SK-N-MC (cell line): ENCODE results near the gene SULT2B1.
"Not testable (repeated sequence)": the region's sequence is repeated elsewhere in the genome, so short reads cannot be mapped to it uniquely, and the experiment has no call there.

Experiments used
- DNase-seq: peaks from one replicate; pipeline ENCODE4 v3.0.0-alpha.2; 2011; ENCODE audit warnings: low read depth, low spot score
- H3K27ac ChIP-seq: fragments of 200-600 bp; sonication (generic); 2 replicates; pipeline ENCODE4 v1.5.1; 2016; ENCODE audit warnings: mixed run types
- H3K36me3 ChIP-seq: fragments of 200-600 bp; sonication (generic); 2 replicates; pipeline ENCODE4 v1.6.1; 2017; ENCODE audit warnings: antibody characterized with exemption, low read length, mixed read lengths; ENCODE audit not compliant: insufficient read depth
- H3K4me3 ChIP-seq: fragments of 200-600 bp; sonication (generic); 2 replicates; pipeline ENCODE4 v1.5.1; 2016
- H3K9ac ChIP-seq: fragments of 200-600 bp; sonication (generic); 2 replicates; pipeline ENCODE4 v1.8.0; 2017; ENCODE audit warnings: mixed run types, mixed read lengths; ENCODE audit not compliant: insufficient read length
- H3K9me3 ChIP-seq: fragments of 200-600 bp; sonication (generic); 2 replicates; pipeline ENCODE4 v1.6.1; 2017; ENCODE audit warnings: low read depth, mild to moderate bottlenecking, antibody characterized with exemption, low read length, moderate library complexity, mixed read lengths
- EZH2 ChIP-seq: fragments of 200-600 bp; sonication (generic); IDR thresholded peaks from one replicate; pipeline ENCODE4 v1.6.1; 2017; ENCODE audit warnings: antibody characterized with exemption
- FOXP2 ChIP-seq: optimal IDR thresholded peaks from 2 replicates; pipeline ENCODE3; 2011; ENCODE audit warnings: mild to moderate bottlenecking, moderate library complexity; ENCODE audit not compliant: insufficient read depth; ENCODE audit errors: extremely low read length, control extremely low read depth
- POLR2AphosphoS5 ChIP-seq: IDR thresholded peaks from 2 replicates; pipeline ENCODE4 v1.6.1; 2012; ENCODE audit warnings: mild to moderate bottlenecking, low read depth, low read length, borderline replicate concordance

The SULT2B1 gene

DNA sequence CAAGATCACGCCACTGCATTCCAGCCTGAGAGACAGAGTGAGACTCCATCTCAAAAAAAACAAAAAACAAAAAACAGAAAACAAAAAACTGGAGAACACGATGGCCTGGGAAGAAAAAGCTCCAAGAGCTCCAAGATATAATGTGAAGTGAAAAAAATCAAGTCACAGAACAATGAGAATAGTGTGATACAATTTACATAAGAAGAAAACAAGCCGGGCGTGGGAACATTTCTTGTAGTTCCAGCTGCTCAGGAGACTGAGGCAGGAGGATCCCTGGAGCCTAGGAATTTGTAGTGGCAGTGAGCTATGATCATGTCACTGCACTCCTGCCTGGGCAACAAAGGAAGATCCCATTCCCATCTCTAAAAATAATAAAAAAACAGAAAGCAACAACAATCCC, 31.8 kb upstream of the SULT2B1 start:
- 0 out of 2 replicates have a peak, but pooled peaks cover 3% of the 10 kb centered on the region for H3K9me3 ChIP-seq
- no peak overlapping the region for H3K9ac ChIP-seq
- H3K27ac ChIP-seq = no peak overlapping the region
- H3K4me3 ChIP-seq = no peak overlapping the region
- TF ChIP-seq EZH2 = no peak
- no peak for TF ChIP-seq POLR2AphosphoS5
- no peak for TF ChIP-seq FOXP2
- H3K36me3 ChIP-seq = no peaks in the 10 kb centered on the region
- DNase-seq = no peak

- H3K9ac ChIP-seq = no peak overlapping the region
- TF ChIP-seq EZH2 (no peak), POLR2AphosphoS5 (no peak), FOXP2 (no peak)
- no peaks in the 10 kb centered on the region for H3K36me3 ChIP-seq
- H3K4me3 ChIP-seq = no peak overlapping the region
- no peak for DNase-seq
- H3K9me3 ChIP-seq = peaks cover 6% of the 10 kb centered on the region; the same call in 1 of the 2 replicates
- H3K27ac ChIP-seq = no peak overlapping the region
Measured at GRCh38 chr19:48524221-48524620, 27.8 kb upstream of the SULT2B1 start.

DNA sequence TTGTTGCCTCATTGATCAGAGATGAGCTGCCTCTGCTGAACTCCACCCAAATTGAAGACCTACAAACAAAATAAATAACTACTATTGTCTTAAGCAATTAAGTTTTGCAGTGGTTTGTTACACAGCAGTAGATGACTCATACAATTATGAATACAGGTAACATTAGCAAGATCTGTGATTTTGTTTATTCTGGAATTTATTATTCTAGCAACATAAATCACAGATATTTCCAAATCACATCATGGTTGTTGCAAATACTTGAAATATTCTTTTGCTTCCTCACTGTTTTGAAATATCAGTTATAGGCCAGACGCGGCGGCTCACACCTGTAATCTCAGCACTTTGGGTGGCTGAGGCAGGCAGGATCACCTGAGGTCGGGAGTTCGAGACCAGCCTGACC, 27.2 kb upstream of the SULT2B1 start:
- peaks cover 6% of the 10 kb centered on the region; the same call in 1 of the 2 replicates for H3K9me3 ChIP-seq
- no peak overlapping the region for H3K4me3 ChIP-seq
- H3K9ac ChIP-seq = no peak overlapping the region
- H3K27ac ChIP-seq = no peak overlapping the region
- TF ChIP-seq FOXP2 = no peak
- no peak for TF ChIP-seq EZH2
- TF ChIP-seq POLR2AphosphoS5 = no peak
- DNase-seq = no peak
- no peaks in the 10 kb centered on the region for H3K36me3 ChIP-seq

- Histone ChIP-seq H3K4me3 (no peak overlapping the region), H3K36me3 (no peaks in the 10 kb centered on the region), H3K27ac (no peak overlapping the region), H3K9ac (no peak overlapping the region), H3K9me3 (peaks cover 5% of the 10 kb centered on the region; the same call in 1 of the 2 replicates)
- DNase-seq = no peak
- TF ChIP-seq EZH2 (no peak), FOXP2 (no peak), POLR2AphosphoS5 (no peak)
Measured at GRCh38 chr19:48529156-48529555, 22.8 kb upstream of the SULT2B1 start.

- no peak for DNase-seq
- TF ChIP-seq EZH2 = no peak
- no peak for TF ChIP-seq FOXP2
- no peak for TF ChIP-seq POLR2AphosphoS5
- Histone ChIP-seq H3K4me3 (no peak overlapping the region), H3K9me3 (peaks cover 3% of the 10 kb centered on the region; the same call in 1 of the 2 replicates), H3K9ac (no peak overlapping the region), H3K36me3 (no peaks in the 10 kb centered on the region), H3K27ac (no peak overlapping the region)
Measured at GRCh38 chr19:48530066-48530720, 21.8 kb upstream of the SULT2B1 start.

- Histone ChIP-seq H3K4me3 (no peak overlapping the region), H3K9me3 (peaks cover 3% of the 10 kb centered on the region; the same call in 1 of the 2 replicates), H3K36me3 (no peaks in the 10 kb centered on the region), H3K27ac (no peak overlapping the region), H3K9ac (no peak overlapping the region)
- TF ChIP-seq FOXP2 = no peak
- TF ChIP-seq EZH2 = no peak
- no peak for TF ChIP-seq POLR2AphosphoS5
- no peak for DNase-seq
Measured at GRCh38 chr19:48530770-48531169, 21.2 kb upstream of the SULT2B1 start.

DNA sequence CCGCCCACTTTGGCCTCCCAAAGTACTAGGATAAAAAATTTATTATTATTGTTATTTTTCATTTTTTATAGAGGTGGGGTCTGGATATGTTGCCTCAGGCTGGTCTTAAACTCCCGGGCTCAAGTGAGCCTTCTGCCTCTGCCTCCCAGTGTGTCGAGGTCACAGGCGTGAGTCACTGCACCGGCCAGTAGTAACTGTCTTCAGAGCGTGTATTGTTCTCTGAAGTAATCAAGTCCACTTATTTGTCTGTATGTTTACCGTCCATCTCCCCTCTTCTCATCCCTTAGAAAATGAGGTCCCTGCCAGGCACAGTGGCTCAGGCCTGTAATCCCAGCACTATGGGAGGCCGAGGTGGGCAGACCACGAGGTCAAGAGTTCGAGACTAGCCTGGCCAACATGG, 18.2 kb upstream of the SULT2B1 start:
- DNase-seq = no peak
- no peaks in the 10 kb centered on the region for H3K9me3 ChIP-seq
- no peaks in the 10 kb centered on the region for H3K36me3 ChIP-seq
- H3K27ac ChIP-seq = no peak overlapping the region
- no peak for TF ChIP-seq EZH2
- TF ChIP-seq POLR2AphosphoS5 = no peak
- TF ChIP-seq FOXP2 = no peak
- no peak overlapping the region for H3K9ac ChIP-seq
- H3K4me3 ChIP-seq = no peak overlapping the region

DNA sequence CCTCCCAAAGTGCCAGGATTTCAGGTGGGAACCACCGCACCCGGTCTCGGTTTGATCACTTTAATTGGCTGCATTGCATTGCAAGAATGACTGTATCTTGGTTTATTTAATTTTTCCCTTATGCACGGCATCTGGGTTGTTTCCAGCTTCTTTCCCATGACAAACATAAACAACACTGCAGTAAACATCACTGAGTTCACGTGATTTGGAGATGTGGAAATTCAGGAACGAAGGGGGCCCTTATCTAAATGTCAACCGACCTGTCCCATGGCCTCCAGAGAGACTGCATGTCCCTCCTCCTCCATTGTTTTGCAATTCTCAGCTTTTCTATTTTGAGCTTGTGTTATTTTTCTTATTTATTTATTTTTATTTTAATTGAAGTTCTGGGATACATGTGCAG, 14.4 kb upstream of the SULT2B1 start:
- Histone ChIP-seq H3K4me3 (no peak overlapping the region), H3K9me3 (no peaks in the 10 kb centered on the region), H3K36me3 (no peaks in the 10 kb centered on the region), H3K9ac (no peak overlapping the region), H3K27ac (no peak overlapping the region)
- DNase-seq = no peak
- TF ChIP-seq POLR2AphosphoS5 (no peak), FOXP2 (no peak), EZH2 (no peak)

DNA sequence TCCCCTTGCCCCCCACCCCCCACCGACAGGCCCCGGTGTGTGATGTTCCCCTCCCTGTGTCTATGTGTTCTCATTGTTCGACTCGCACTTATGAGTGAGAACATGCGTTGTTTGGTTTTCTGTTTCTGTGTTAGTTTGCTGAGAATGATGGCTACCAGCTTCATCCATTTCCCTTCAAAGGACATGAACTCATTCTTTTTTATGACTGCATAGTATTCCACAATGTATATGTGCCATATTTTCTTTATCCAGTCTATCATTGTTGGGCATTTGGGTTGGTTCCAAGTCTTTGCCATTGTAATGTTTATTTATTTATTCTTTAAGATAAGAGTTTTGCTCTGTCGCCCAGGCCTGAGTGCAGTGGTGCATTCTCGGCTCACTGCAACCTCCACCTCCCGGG, 13.9 kb upstream of the SULT2B1 start:
- H3K36me3 ChIP-seq, H3K27ac ChIP-seq, DNase-seq, H3K9ac ChIP-seq, H3K4me3 ChIP-seq, H3K9me3 ChIP-seq: not testable (repeated sequence)
